Left cardiac atrium (tissue), 4 donors: ENCODE data around the gene TCEANC2. TPM values are rescaled to one million over a fixed set of nuclear protein-coding genes. Genes with fewer than 3 reads are reported as not detected.
"Not testable (repeated sequence)": the region's sequence is repeated elsewhere in the genome, so short reads cannot be mapped to it uniquely, and the experiment has no call there.

Experiments used
- ATAC-seq, 2 donors: fragments of 200-7000 bp; cut with Tn5 transposase; one replicate each; pipeline ENCODE4 v1.9.1; 2020; ENCODE audit warnings: mild to moderate bottlenecking in 2 of 2, moderate library complexity in 2 of 2
- DNase-seq: peaks from one replicate; pipeline ENCODE4 v3.0.0-alpha.2; 2020
- intact Hi-C, 2 donors: fragments of 100-400 bp; cut with DNase I; formaldehyde crosslinking; loops; one replicate each; pipeline versions ENCODE4 v1.14.1 to v1.15.1; 2022 to 2023
- total RNA-seq, 2 donors: library from RNA; stranded (reverse); fragmentation: NEBNext Ultra II Directional; extraction: Animal tissue kit (Norgen Biotek cat#: 25700); gene quantifications; one replicate each; pipeline ENCODE4 v1.2.1, GENCODE V29; 2021
- donor health status: DM: no; HTN: yes; CAD: no.
- donor health status: DM: no; HTN: yes; CAD: no; lungs with severe emphysema.
- donor health status: DM: yes; HTN: yes; CAD: no.
- donor health status: Dilated cardiomyopathy.

Gene TCEANC2
- total RNA-seq, 2 donors from 2014 or later, result 2.6 to 5.3 TPM

- ATAC-seq (peak; percentile 71 to 78), DNase-seq (no peak)
- intact Hi-C loops, result loop anchor here in 1 of 2 donors (10.0 kb wide), 1 partner anchor 734 kb away; the partner anchor contains the start of gene TTC22
Observed at GRCh38 chr1:54070171-54070837, 16.9 kb downstream of the TCEANC2 start.

DNA sequence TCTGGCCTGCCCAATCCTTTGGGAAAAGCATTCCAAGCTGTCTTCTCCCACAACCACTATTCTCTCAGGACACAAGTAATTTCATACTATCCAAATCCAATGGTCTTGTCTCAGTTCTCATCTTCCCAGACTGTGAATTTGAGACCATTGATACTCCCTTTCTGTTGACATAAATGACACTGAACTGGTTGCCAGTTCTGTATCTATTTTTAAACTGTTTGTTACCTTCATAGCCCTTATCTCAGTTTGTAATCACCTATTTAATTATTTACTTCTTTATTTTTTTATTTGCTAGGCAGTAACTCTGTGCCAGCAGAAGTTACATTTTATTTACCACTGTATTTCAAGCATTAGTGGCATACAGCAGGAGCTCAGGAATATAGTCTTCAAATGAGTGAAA, 24.0 kb downstream of the TCEANC2 start:
- DNase-seq, result no peak
- no peak for ATAC-seq
- intact Hi-C loops, result loop anchor here (5.0 to 10.0 kb wide), 2 partner anchors 410 to 727 kb away; partner anchors contain the start of gene TTC22 (in 1 of the 2)

GRCh38 chr1:54080598-54081049, 27.2 kb downstream of the TCEANC2 start:
- DNase-seq (no peak), ATAC-seq (no peak)
- intact Hi-C loops, result no loop called here

GRCh38 chr1:54081306-54082270, 28.2 kb downstream of the TCEANC2 start:
- DNase-seq, result peak; percentile 50
- peak; percentile 65 to 87 for ATAC-seq
- intact Hi-C loops, result no loop called here

DNA sequence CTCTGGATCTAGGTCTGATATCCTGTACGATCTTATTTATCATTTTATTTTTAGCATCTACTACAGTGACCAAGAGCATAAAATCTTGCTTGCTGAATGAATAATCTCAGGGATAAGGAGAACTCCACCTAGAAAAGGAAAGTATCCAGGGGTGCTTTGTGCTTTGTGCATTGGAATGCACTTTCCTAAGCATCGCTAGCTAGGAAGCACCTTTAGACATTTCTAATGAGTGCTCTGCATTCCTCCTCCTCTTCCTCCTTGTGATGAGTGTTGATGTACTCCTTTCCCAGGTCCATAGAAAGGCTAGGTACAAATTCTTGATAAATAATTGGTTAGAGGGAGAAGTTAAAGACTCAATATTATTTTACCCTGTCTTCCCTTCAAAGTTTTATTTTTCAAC, 31.4 kb downstream of the TCEANC2 start:
- ATAC-seq (no peak), DNase-seq (no peak)
- intact Hi-C loops, result no loop called here

DNA sequence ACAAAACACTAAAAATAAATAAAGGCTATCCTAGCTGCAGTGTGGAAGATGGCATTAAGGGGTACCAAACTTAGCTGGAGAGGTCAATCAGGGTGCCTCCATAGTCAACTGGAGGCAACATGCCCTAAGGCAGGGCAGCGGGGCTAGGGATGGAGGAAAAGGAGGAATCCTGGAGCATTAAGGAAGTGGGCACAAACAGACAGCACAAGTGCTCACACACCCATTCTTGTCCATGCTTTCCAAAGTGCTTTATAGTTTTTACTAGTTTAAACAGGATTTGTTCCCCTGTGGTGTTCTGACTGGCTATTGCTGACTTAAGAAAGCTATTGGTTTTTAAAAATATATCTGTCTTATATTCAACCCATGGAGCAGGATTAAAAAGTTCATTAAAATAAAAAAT, 33.3 kb downstream of the TCEANC2 start:
- DNase-seq (no peak), ATAC-seq (no peak)
- intact Hi-C loops, result no loop called here

DNA sequence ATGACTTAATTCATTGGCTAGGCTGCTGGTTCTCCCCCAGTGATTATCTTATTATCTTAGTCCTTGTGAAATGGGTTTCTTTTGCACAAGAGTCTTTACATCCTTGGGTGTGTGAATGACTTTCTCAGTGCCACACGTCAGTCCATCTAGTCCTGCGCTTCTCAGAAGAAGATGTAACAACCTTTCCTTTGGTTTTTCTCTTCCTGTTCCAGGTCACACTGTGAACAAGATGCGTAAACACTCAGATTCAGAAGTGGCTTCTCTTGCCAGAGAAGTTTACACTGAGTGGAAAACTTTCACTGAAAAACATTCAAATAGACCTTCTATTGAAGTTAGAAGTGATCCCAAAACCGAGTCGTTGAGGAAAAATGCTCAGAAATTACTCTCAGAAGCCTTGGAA, 35.0 kb downstream of the TCEANC2 start:
- intact Hi-C loops, result no loop called here

GRCh38 chr1:54091666-54092065, 38.3 kb downstream of the TCEANC2 start:
- DNase-seq (no peak), ATAC-seq (no peak)
- intact Hi-C loops, result no loop called here

More for the DNA sequence above, 35.0 kb downstream of the TCEANC2 start:
- ATAC-seq, result no peak
- no peak for DNase-seq

DNA sequence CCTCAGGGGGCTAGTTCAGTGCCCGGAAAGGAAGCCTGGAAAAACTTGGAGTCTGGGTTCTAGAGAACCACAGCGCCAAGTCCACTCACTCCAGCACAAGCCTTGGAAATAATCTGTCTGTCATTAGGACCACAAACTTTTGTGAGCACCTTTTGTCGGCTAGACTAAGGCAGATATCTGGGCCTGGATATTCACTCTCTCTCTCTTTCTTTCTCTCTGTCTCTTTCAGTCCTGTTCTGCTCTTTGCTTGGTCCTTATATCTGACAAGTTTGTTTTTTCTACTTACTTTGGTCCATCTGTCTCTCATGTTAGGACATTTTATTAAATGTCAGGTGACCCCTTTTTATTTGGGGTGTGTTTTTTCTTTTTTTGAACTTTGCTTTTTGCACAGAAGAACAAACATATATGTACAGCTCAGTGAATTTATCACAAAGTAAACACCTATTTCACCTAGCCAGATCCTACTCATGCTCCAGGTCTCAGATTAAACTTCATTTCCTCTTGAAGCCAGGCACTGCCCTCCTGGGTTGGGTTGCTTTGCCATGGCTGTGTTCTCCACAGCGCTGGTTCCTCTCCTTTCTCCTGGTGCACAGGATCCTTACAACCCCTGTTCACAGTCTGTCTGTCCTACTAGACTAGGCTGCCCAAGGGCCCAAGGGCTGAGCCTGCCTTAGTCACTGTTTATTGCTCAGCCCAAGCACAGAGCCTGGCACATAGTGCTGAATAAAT, 40.8 kb downstream of the TCEANC2 start:
- intact Hi-C loops, result no loop called here
- DNase-seq (no peak), ATAC-seq (no peak)

DNA sequence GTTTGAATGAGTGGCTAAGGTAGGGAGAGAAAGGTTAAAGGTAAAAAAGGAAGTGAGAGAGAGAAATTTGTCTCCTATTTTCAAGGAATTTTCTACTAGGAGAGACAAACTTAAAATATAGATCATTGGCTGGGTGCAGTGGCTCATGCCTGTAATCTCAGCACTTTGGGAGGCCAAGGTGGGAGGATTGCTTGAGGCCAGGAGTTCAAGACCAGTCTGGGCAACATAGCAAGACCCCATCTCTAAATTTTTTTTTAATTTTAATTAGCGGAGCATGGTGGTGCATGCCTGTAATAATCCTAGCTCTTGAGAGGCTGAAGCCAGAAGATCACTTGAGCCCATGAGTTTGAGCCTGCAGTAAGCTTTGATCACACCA, 41.3 kb downstream of the TCEANC2 start:
- ATAC-seq, intact Hi-C loops, DNase-seq: not testable (repeated sequence)

DNA sequence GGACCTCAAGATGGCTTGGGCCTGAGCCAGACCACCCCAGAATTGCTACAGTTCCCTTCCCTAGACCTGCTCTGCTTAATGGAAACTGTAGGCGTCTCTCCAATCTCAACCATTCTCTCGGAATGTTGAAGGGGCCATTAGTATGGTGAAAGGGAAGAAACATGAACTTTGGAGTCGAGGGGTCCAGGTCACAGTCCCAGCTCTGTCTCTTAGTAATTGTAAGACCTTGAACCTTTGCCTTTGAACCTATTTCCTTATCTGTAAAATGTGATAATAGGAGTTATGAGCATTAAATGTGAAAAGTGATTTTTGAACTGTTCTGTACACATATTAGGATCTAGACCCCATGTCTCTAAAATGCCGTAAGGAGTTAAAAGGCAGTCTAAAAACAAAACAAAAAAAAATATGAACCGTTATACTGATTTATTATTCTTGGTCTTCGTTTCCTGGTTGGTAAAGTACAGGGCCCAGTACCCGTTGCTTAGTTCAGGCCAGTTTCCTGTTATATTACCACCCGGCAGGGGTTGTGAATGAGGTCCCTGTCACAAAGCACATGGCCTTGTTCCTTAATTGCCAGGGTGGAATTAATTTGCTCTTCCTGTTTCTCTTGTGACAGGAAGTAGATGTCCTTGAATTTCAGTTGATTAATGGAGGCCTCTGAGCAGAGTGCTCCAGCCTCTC, 42.3 kb downstream of the TCEANC2 start:
- DNase-seq (no peak), ATAC-seq (peak; percentile 35 to 38)
- intact Hi-C loops, result no loop called here

GRCh38 chr1:54096227-54096876, 42.9 kb downstream of the TCEANC2 start:
- DNase-seq (no peak), ATAC-seq (no peak)
- intact Hi-C loops, result no loop called here

GRCh38 chr1:54096877-54097240, 43.5 kb downstream of the TCEANC2 start:
- DNase-seq (no peak), ATAC-seq (no peak)
- intact Hi-C loops, result no loop called here

DNA sequence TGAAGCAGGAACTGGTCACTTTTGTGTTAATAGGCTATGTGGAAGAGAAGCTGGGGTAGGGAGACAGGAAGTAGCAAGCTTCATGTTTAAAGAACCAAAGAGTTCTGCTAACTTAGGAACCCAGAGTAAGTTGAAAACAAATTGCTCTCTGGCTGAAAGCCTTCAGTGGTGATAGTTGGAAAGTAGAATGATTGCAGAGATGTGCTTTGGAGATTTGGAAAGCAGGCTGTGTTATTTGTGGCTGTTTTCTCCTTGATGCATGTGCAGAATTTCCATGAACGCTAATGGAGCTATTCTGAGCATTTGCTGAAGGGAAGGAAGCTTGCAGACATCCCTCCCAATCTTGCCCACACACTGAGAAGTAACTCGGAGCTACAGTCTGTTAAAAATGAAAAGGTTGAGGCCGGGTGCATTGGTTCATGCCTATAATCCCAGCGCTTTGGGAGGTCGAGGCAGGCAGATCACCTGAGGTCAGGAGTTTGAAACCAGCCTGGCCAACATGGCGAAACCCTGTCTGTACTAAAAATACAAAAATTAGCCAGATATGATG, 45.7 kb downstream of the TCEANC2 start:
- ATAC-seq (no peak), DNase-seq (no peak)
- intact Hi-C loops, result no loop called here

DNA sequence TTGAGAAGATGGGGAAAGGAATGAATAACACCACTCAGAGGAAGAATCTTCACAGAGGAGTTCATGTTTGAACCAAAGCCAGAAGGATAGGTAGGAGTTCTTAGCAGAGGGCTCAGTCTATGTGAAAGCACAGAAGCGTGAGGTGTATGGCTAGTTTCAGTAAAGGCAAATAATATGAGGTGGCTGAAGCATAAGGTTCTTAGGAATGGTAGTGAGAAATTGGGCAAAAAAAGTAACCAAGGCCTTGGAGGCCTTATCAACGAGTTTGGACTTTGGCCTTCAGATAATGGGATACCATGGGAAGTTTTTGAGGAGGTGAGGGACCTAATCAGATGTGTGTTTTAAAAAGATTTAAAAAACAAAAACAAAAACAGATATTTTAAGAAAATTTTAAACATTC, 47.1 kb downstream of the TCEANC2 start:
- ATAC-seq (no peak), DNase-seq (no peak)
- intact Hi-C loops, result no loop called here

DNA sequence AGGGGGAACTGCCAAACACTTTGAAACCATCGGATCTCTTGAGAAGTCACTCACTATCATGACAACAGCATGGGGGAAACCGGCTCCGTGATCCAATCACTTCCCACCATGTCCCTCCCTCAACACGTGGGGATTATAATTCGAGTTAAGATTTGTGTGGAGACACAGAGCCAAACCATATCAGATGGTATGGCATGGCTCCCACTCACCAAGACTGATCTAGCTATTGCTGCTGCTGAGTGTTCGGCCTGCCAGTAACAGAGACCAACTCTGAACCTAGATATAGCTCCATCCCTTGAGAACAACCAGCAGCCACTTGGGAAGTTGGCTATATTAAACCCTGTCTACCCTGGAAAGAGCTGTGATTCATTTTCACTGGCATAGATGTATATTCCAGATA, 50.0 kb downstream of the TCEANC2 start:
- intact Hi-C loops, result no loop called here
- no peak for DNase-seq
- no peak for ATAC-seq

- intact Hi-C loops, DNase-seq, ATAC-seq: not testable (repeated sequence)
Observed at GRCh38 chr1:54104613-54105012, 51.2 kb downstream of the TCEANC2 start.

GRCh38 chr1:54105080-54105479, 51.7 kb downstream of the TCEANC2 start:
- ATAC-seq, result no peak
- intact Hi-C loops, result no loop called here
- no peak for DNase-seq
